ENCODE measurements around the gene MKNK1.

Gene MKNK1

GRCh38 chr1:46571691-46572225 is 32.3 kb downstream of the MKNK1 start:
- H3K9me3 ChIP-seq (ENCODE audit: control insufficient read depth, insufficient read depth, low read length): no peaks in the 10 kb centered on the region
- peaks cover 2% of the 10 kb centered on the region; the same call in 1 of the 2 replicates for H3K36me3 ChIP-seq (ENCODE audit: insufficient read depth, low read length)
- peaks cover 7% of the 10 kb centered on the region for H3K4me1 ChIP-seq (ENCODE audit: insufficient read depth, low read length)
- H3K9ac ChIP-seq (ENCODE audit: low read depth, low read length): no peak overlapping the region

DNA sequence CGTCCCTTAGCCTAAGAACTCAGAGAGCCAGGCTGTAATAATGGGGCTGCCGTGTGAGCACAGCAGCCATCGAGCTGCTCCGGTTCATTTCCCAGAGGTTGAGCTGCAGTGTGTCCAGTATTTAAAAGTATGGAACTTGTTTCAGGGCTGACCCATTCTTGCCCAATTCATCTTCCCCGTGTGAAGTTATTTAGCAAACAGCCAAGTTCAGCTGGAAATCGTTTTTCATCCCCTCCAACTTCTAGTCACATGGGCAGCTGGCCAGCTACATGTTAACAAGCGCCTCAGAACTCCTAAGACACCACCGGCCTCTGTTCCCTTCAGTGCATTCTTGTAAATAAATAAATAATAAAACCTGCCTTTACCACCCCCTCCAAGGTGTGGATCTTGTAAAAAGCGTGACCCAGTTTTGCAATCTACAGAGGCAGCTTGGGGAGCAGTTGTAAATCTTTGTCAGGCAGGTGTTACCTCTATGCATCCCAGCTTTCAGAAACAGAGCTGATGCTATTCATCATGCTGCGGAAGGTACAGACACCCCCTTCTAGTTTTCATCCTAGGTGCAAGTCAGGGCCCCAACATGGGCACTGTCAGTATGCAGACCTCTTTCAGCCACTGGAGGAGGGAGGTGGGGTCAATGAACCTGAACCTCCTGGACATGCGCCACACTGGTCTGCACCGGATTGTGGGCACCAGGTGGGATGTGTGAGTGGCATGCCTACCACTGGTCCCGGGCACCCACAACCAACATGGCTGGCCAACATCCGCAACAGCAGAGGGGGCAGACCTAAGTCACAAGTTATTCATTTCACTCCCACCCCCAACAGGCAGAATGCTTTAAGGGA is 34.0 kb downstream of the MKNK1 start:
- Histone ChIP-seq H3K9me3 (ENCODE audit: control insufficient read depth, insufficient read depth, low read length) (no peaks in the 10 kb centered on the region), H3K9ac (ENCODE audit: low read depth, low read length) (no peak overlapping the region), H3K4me1 (ENCODE audit: insufficient read depth, low read length) (no peaks in the 10 kb centered on the region), H3K36me3 (ENCODE audit: insufficient read depth, low read length) (peaks cover 2% of the 10 kb centered on the region; the same call in 1 of the 2 replicates)

DNA sequence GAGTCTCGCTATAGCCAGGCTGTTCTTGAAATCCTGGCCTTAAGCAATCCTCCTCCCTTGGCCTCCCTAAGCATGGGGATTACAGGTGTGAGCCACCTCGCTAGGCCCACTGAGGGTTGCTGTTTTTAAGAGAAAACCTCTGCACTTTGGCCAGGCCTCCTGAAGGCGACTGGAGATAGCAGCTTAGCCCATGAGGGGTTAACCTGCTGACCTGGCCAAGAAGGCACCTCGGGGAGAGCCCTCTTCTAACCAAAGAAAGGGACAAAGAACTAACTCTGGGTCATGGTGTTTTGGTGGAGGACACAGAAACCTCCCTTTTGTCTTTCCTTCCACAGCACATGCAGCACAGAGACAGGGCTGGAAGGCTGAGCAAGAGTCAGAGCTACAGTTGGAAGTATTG is 35.0 kb downstream of the MKNK1 start:
- Histone ChIP-seq H3K9me3 (ENCODE audit: control insufficient read depth, insufficient read depth, low read length) (no peaks in the 10 kb centered on the region), H3K9ac (ENCODE audit: low read depth, low read length) (no peak overlapping the region), H3K36me3 (ENCODE audit: insufficient read depth, low read length) (no peaks in the 10 kb centered on the region), H3K4me1 (ENCODE audit: insufficient read depth, low read length) (no peaks in the 10 kb centered on the region)

GRCh38 chr1:46568461-46568891 is 35.6 kb downstream of the MKNK1 start:
- no peaks in the 10 kb centered on the region for H3K4me1 ChIP-seq (ENCODE audit: insufficient read depth, low read length)
- no peaks in the 10 kb centered on the region for H3K36me3 ChIP-seq (ENCODE audit: insufficient read depth, low read length)
- no peaks in the 10 kb centered on the region for H3K9me3 ChIP-seq (ENCODE audit: control insufficient read depth, insufficient read depth, low read length)
- no peak overlapping the region for H3K9ac ChIP-seq (ENCODE audit: low read depth, low read length)

DNA sequence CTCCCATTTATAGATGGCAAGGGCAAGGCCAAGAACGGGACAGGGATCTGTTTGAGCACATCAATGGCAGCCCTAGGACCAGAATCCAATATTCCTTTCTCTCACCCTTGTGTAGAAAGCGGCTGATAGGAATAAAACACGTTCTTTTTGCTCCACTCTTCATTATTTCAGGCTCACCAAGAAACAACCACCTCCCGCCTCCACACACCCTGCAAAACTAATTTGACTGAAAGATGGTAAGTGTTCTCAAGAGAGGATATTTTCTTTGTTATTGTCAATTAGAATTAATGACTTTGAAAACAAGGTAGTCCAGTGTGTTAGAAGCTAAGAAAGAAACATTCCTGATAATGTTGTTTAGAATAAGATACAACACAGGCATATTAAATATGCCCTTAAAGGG is 40.7 kb downstream of the MKNK1 start:
- H3K9ac ChIP-seq (ENCODE audit: low read depth, low read length): no peak overlapping the region

GRCh38 chr1:46562498-46562897 is 41.6 kb downstream of the MKNK1 start:
- Histone ChIP-seq H3K9me3 (ENCODE audit: control insufficient read depth, insufficient read depth, low read length) (no peaks in the 10 kb centered on the region), H3K4me1 (ENCODE audit: insufficient read depth, low read length) (peaks cover 11% of the 10 kb centered on the region; the same call in 1 of the 2 replicates), H3K9ac (ENCODE audit: low read depth, low read length) (no peak overlapping the region), H3K36me3 (ENCODE audit: insufficient read depth, low read length) (no peaks in the 10 kb centered on the region)

More for the DNA sequence above, 40.7 kb downstream of the MKNK1 start:
- Histone ChIP-seq H3K4me1 (ENCODE audit: insufficient read depth, low read length) (peaks cover 3% of the 10 kb centered on the region; the same call in 1 of the 2 replicates), H3K36me3 (ENCODE audit: insufficient read depth, low read length) (no peaks in the 10 kb centered on the region), H3K9me3 (ENCODE audit: control insufficient read depth, insufficient read depth, low read length) (no peaks in the 10 kb centered on the region)

- Histone ChIP-seq H3K36me3 (ENCODE audit: insufficient read depth, low read length) (no peaks in the 10 kb centered on the region), H3K4me1 (ENCODE audit: insufficient read depth, low read length) (peaks cover 14% of the 10 kb centered on the region; the same call in 1 of the 2 replicates), H3K9me3 (ENCODE audit: control insufficient read depth, insufficient read depth, low read length) (no peaks in the 10 kb centered on the region), H3K9ac (ENCODE audit: low read depth, low read length) (no peak overlapping the region)
Measured at GRCh38 chr1:46558966-46559365, 45.1 kb downstream of the MKNK1 start.

- Histone ChIP-seq H3K36me3 (ENCODE audit: insufficient read depth, low read length) (no peaks in the 10 kb centered on the region), H3K9ac (ENCODE audit: low read depth, low read length) (no peak overlapping the region), H3K4me1 (ENCODE audit: insufficient read depth, low read length) (peaks cover 14% of the 10 kb centered on the region; the same call in 1 of the 2 replicates), H3K9me3 (ENCODE audit: control insufficient read depth, insufficient read depth, low read length) (no peaks in the 10 kb centered on the region)
Measured at GRCh38 chr1:46558141-46558963, 45.7 kb downstream of the MKNK1 start.

DNA sequence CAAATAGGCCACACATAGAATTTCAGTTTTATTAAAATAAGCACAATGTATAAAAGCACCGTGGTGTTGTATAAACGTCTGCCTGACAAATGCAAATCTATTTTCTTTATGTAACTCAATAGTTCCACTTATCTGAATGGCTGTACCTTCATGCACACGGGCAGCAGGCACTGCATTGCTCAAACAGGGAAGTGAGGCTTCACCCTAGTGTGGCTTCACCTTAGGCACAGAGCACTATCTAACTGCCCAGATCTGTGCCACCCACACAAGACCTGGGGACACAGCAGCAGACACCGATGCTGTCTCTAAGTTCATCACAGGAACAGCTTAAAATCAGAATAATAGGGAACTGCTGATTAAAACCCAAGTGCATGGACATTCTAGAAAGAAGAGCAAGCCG is 46.7 kb downstream of the MKNK1 start:
- Histone ChIP-seq H3K36me3 (ENCODE audit: insufficient read depth, low read length) (no peaks in the 10 kb centered on the region), H3K9me3 (ENCODE audit: control insufficient read depth, insufficient read depth, low read length) (no peaks in the 10 kb centered on the region), H3K4me1 (ENCODE audit: insufficient read depth, low read length) (peaks cover 14% of the 10 kb centered on the region; the same call in 1 of the 2 replicates), H3K9ac (ENCODE audit: low read depth, low read length) (no peak overlapping the region)

DNA sequence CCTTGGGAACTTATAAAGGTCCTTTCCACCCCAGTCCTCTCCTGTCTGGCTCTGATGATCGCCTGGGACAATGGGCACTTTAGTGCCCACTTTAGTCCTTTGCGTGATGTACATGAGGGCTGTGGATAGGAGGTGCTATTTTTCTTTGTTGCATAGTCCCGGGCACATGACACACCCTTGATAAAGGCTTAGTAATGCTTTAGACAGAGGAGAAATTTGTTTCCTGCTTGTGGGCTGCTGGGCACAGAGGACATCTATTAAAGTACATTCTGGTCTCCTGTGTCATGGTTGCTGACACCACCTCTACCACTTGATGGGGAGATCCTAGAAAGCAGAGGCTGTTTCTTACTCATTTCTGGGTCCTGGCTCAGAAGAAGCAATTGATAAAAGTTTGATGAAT is 47.2 kb downstream of the MKNK1 start:
- H3K9ac ChIP-seq (ENCODE audit: low read depth, low read length): no peak overlapping the region
- H3K36me3 ChIP-seq (ENCODE audit: insufficient read depth, low read length): no peaks in the 10 kb centered on the region
- H3K9me3 ChIP-seq (ENCODE audit: control insufficient read depth, insufficient read depth, low read length): no peaks in the 10 kb centered on the region
- peaks cover 14% of the 10 kb centered on the region; the same call in 1 of the 2 replicates for H3K4me1 ChIP-seq (ENCODE audit: insufficient read depth, low read length)

DNA sequence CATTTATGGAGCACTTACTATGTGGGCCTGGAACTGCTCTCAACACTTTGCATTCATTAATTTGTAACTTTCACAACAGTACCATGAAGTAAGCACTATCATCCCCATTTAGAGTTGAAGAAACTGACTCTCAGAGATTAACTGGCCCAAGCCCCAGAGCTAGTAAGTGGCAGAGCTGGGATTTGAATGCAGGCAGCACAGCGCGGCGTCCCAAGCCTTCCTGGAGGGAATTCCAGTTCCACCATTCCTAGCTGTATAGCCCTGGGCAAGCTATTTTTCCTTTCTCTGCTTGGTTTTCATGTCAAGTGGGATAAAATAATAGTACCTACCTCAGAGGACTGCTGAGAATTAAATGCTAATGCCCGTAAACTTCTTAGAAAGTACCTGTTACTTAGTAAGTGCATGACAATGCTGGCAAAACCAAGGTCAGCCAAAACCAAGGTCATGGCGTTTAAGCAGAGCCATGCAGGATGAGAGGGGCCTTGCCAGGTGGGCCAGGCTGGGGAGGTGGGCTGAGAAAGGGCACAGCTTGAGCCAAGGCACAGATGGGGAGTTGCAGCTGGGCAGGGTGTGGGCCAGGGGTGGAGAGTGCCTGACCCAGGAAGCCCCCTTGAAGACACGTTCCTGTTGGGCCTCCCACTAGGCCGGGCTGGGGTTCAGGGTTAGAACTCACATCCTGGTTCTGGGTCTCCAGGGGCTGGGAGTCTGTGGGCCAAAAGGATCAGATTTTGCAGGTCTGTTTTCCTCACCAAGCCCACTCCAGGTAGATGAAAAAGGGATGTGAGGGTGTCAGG is 48.0 kb downstream of the MKNK1 start:
- Histone ChIP-seq H3K9me3 (ENCODE audit: control insufficient read depth, insufficient read depth, low read length) (no peaks in the 10 kb centered on the region), H3K36me3 (ENCODE audit: insufficient read depth, low read length) (no peaks in the 10 kb centered on the region), H3K4me1 (ENCODE audit: insufficient read depth, low read length) (peaks cover 14% of the 10 kb centered on the region; the same call in 1 of the 2 replicates), H3K9ac (ENCODE audit: low read depth, low read length) (no peak overlapping the region)

GRCh38 chr1:46554597-46555381 is 49.3 kb downstream of the MKNK1 start:
- no peaks in the 10 kb centered on the region for H3K9me3 ChIP-seq (ENCODE audit: control insufficient read depth, insufficient read depth, low read length)
- H3K9ac ChIP-seq (ENCODE audit: low read depth, low read length): no peak overlapping the region
- H3K36me3 ChIP-seq (ENCODE audit: insufficient read depth, low read length): no peaks in the 10 kb centered on the region
- H3K4me1 ChIP-seq (ENCODE audit: insufficient read depth, low read length): peaks cover 14% of the 10 kb centered on the region; the same call in 1 of the 2 replicates

GRCh38 chr1:46554236-46554596 is 49.9 kb downstream of the MKNK1 start:
- Histone ChIP-seq H3K4me1 (ENCODE audit: insufficient read depth, low read length) (peaks cover 14% of the 10 kb centered on the region; the same call in 1 of the 2 replicates), H3K9me3 (ENCODE audit: control insufficient read depth, insufficient read depth, low read length) (no peaks in the 10 kb centered on the region), H3K36me3 (ENCODE audit: insufficient read depth, low read length) (no peaks in the 10 kb centered on the region), H3K9ac (ENCODE audit: low read depth, low read length) (no peak overlapping the region)

All from ES-I3 (cell line).